Neural cell (in vitro differentiated cells): ENCODE results near the gene MUC15. TPM values are rescaled to one million over a fixed set of nuclear protein-coding genes. Genes with fewer than 3 reads are reported as not detected.

Source experiments
- H2AFZ ChIP-seq: fragments of 200-600, 300-800 bp; sonication (generic), shearing (Covaris generic); 2 replicates; pipeline ENCODE4 v1.6.0; 2014; ENCODE audit warnings: low read depth, mild to moderate bottlenecking, antibody characterized with exemption, low read length, moderate library complexity
- H3F3A ChIP-seq: fragments of 200-600 bp; shearing (Covaris generic); 2 replicates; pipeline ENCODE4 v1.6.1; 2016; ENCODE audit warnings: mild to moderate bottlenecking, moderate library complexity, mixed read lengths, antibody characterized with exemption, low read length; ENCODE audit not compliant: insufficient read depth, poor library complexity, severe bottlenecking
- H3K27ac ChIP-seq: fragments of 200-600, 300-800 bp; sonication (generic), shearing (Covaris generic); 2 replicates; pipeline ENCODE4 v1.5.1; 2014; ENCODE audit warnings: mild to moderate bottlenecking, low read length, moderate library complexity
- H3K27me3 ChIP-seq: fragments of 300-800, 200-600 bp; sonication (generic), shearing (Covaris generic); 2 replicates; pipeline ENCODE4 v1.6.0; 2014; ENCODE audit warnings: mild to moderate bottlenecking, low read depth, low read length, moderate library complexity; ENCODE audit not compliant: insufficient read depth
- H3K36me3 ChIP-seq: fragments of 300-800, 200-600 bp; sonication (generic), shearing (Covaris generic); 2 replicates; pipeline ENCODE4 v1.5.1; 2014; ENCODE audit warnings: mild to moderate bottlenecking, antibody characterized with exemption, low read length, moderate library complexity; ENCODE audit not compliant: insufficient read depth
- H3K4me2 ChIP-seq: fragments of 300-800, 200-600 bp; sonication (generic), shearing (Covaris generic); 2 replicates; pipeline ENCODE4 v1.6.0; 2014; ENCODE audit warnings: mild to moderate bottlenecking, low read length
- H3K4me3 ChIP-seq: fragments of 300-800, 200-600 bp; sonication (generic), shearing (Covaris generic); 2 replicates; pipeline ENCODE4 v1.5.1; 2014; ENCODE audit warnings: mild to moderate bottlenecking, low read length, moderate library complexity
- H3K79me2 ChIP-seq: fragments of 200-600 bp; shearing (Covaris generic); replicated peaks from 2 replicates; pipeline ENCODE4 v1.6.0; 2014; ENCODE audit warnings: mild to moderate bottlenecking, low read length, moderate library complexity; ENCODE audit not compliant: insufficient read depth
- H3K9ac ChIP-seq: fragments of 300-800, 200-600 bp; sonication (generic), shearing (Covaris generic); 2 replicates; pipeline ENCODE4 v1.6.1; 2016; ENCODE audit warnings: mild to moderate bottlenecking, low read length, mixed read lengths
- H3K9me2 ChIP-seq: fragments of 200-600 bp; shearing (Covaris generic); 2 replicates; pipeline ENCODE4 v1.6.1; 2016; ENCODE audit warnings: mild to moderate bottlenecking, low read length, mixed read lengths; ENCODE audit not compliant: insufficient read depth
- H3K9me3 ChIP-seq: fragments of 200-600, 300-800 bp; sonication (generic), shearing (Covaris generic); 2 replicates; pipeline ENCODE4 v1.6.1; 2016; ENCODE audit warnings: mild to moderate bottlenecking, mixed run types, low read length, moderate library complexity, mixed read lengths
- H4K20me1 ChIP-seq: fragments of 200-600 bp; shearing (Covaris generic); 2 replicates; pipeline ENCODE4 v1.6.1; 2016; ENCODE audit warnings: mild to moderate bottlenecking, mixed run types; ENCODE audit not compliant: insufficient read depth
- EP300 ChIP-seq: fragments of 450-650 bp; conservative IDR thresholded peaks from 2 replicates; pipeline ENCODE4 v1.6.1; 2014; ENCODE audit warnings: antibody characterized with exemption, mild to moderate bottlenecking, moderate library complexity; ENCODE audit not compliant: poor library complexity, severe bottlenecking
- EZH2 ChIP-seq: fragments of 200-600, 300-800 bp; shearing (Covaris generic), sonication (generic); IDR thresholded peaks from 2 replicates; pipeline ENCODE4 v1.6.1; 2014; ENCODE audit warnings: antibody characterized with exemption, low read length, borderline replicate concordance, mild to moderate bottlenecking; ENCODE audit not compliant: insufficient read depth, poor library complexity, severe bottlenecking
- MXI1 ChIP-seq: fragments of 450-650 bp; conservative IDR thresholded peaks from 2 replicates; pipeline ENCODE4 v1.6.1; 2014; ENCODE audit warnings: antibody characterized with exemption, mild to moderate bottlenecking; ENCODE audit not compliant: poor library complexity, severe bottlenecking
- POLR2AphosphoS5 ChIP-seq: IDR thresholded peaks from 2 replicates; pipeline ENCODE4 v1.6.1; 2012
- RAD21 ChIP-seq: fragments of 450-650 bp; conservative IDR thresholded peaks from 2 replicates; pipeline ENCODE4 v1.6.1; 2014; ENCODE audit warnings: antibody characterized with exemption, mild to moderate bottlenecking, moderate library complexity
- REST ChIP-seq: IDR thresholded peaks from 2 replicates; pipeline ENCODE4 v1.6.1; 2012; ENCODE audit warnings: borderline replicate concordance
- SMC3 ChIP-seq: fragments of 450-650 bp; conservative IDR thresholded peaks from 2 replicates; pipeline ENCODE4 v1.6.1; 2014; ENCODE audit warnings: antibody characterized with exemption, mild to moderate bottlenecking, moderate library complexity; ENCODE audit not compliant: poor library complexity
- TAF1 ChIP-seq: IDR thresholded peaks from 2 replicates; pipeline ENCODE4 v1.6.1; 2012; ENCODE audit warnings: low read depth
- polyA plus RNA-seq: library from polyadenylated mRNA; depleted of rRNA; stranded (reverse); fragments of >200 nt; gene quantifications from 2 replicates; pipeline ENCODE4 v1.2.3, GENCODE V29; 2014
- TF ChIP-seq, protein P1 (sequence below): fragments of 450-650 bp; IDR thresholded peaks from 2 replicates; pipeline ENCODE4 v1.5.1; 2014; ENCODE audit warnings: antibody characterized with exemption, mild to moderate bottlenecking, moderate library complexity; ENCODE audit not compliant: poor library complexity, severe bottlenecking

Gene MUC15
- polyA plus RNA-seq, 1 donor from 2014 or later, result not detected

- Histone ChIP-seq H3K4me3 (no peak overlapping the region), H3K79me2 (no peaks in the 10 kb centered on the region), H3K9me2 (no peaks in the 10 kb centered on the region), H3K4me2 (no peak overlapping the region), H3K9ac (no peak overlapping the region), H3F3A (no peaks in the 10 kb centered on the region), H3K27ac (no peak overlapping the region), H2AFZ (no peak overlapping the region), H4K20me1 (no peaks in the 10 kb centered on the region), H3K9me3 (no peaks in the 10 kb centered on the region), H3K27me3 (no peaks in the 10 kb centered on the region), H3K36me3 (no peaks in the 10 kb centered on the region)
- TF ChIP-seq TAF1 (no peak), MXI1 (no peak), POLR2AphosphoS5 (no peak), EP300 (no peak)
Observed at GRCh38 chr11:26607725-26608506, 35.9 kb upstream of the MUC15 start.

DNA sequence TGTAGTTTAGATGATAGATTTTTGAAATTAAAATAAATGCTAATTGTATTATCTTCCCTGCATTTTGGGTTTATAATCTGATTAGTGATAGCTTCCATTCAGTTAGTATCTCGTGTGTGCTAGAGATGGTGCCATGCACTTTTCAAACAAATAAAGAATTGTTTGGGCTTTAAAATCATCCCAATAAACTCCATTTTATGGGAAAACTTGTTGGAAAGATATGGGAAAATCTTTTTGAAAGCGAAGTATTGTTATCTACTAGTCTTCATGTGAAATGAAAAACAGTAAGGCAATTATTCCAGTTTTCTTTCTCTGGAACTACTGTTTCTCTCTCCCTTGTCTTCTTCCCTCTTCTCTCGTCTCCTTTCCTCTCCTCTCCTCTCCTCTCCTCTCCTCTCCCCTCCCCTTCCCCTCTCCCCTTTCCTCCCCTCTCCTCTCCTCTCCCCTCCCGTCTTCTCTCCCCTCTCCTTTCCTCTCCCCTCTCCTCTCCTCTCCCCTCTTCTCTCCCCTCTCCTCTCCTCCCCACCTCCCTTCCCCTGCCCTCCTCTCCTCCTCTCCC lies 27.9 kb upstream of the MUC15 start:
- H3F3A ChIP-seq, result no peaks in the 10 kb centered on the region
- H3K9me2 ChIP-seq, result no peaks in the 10 kb centered on the region
- no peak overlapping the region for H3K4me2 ChIP-seq
- no peaks in the 10 kb centered on the region for H3K36me3 ChIP-seq
- no peak overlapping the region for H3K27ac ChIP-seq
- H3K27me3 ChIP-seq, result no peaks in the 10 kb centered on the region
- H4K20me1 ChIP-seq, result no peaks in the 10 kb centered on the region
- no peak overlapping the region for H3K9ac ChIP-seq
- TF ChIP-seq POLR2AphosphoS5 (no peak), EP300 (no peak), EZH2 (no peak), SMC3 (no peak), REST (no peak), RAD21 (no peak), TAF1 (no peak), MXI1 (no peak)
- TF ChIP-seq, protein P1, sequence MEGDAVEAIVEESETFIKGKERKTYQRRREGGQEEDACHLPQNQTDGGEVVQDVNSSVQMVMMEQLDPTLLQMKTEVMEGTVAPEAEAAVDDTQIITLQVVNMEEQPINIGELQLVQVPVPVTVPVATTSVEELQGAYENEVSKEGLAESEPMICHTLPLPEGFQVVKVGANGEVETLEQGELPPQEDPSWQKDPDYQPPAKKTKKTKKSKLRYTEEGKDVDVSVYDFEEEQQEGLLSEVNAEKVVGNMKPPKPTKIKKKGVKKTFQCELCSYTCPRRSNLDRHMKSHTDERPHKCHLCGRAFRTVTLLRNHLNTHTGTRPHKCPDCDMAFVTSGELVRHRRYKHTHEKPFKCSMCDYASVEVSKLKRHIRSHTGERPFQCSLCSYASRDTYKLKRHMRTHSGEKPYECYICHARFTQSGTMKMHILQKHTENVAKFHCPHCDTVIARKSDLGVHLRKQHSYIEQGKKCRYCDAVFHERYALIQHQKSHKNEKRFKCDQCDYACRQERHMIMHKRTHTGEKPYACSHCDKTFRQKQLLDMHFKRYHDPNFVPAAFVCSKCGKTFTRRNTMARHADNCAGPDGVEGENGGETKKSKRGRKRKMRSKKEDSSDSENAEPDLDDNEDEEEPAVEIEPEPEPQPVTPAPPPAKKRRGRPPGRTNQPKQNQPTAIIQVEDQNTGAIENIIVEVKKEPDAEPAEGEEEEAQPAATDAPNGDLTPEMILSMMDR, result no peak
- no peaks in the 10 kb centered on the region for H3K79me2 ChIP-seq
- H2AFZ ChIP-seq, result no peak overlapping the region
- H3K9me3 ChIP-seq, result no peaks in the 10 kb centered on the region
- H3K4me3 ChIP-seq, result no peak overlapping the region
